GM19397 (cell line): Measurements from ENCODE around the gene TMEM39A.
A peak's percentile ranks its signal among the peaks of the same experiment; 100 is the strongest.

Source experiments
- ATAC-seq: cut with Tn5 transposase; IDR thresholded peaks from one replicate; pipeline ENCODE4 v1.9.1; 2021; ENCODE audit warnings: mild to moderate bottlenecking, moderate library complexity; ENCODE audit not compliant: unreplicated experiment

The TMEM39A gene

GRCh38 chr3:119401503-119402440 is 61.6 kb downstream of the TMEM39A start:
- ATAC-seq = peak; percentile 52

GRCh38 chr3:119401069-119401468 is 62.3 kb downstream of the TMEM39A start:
- peak; percentile 40 for ATAC-seq

DNA sequence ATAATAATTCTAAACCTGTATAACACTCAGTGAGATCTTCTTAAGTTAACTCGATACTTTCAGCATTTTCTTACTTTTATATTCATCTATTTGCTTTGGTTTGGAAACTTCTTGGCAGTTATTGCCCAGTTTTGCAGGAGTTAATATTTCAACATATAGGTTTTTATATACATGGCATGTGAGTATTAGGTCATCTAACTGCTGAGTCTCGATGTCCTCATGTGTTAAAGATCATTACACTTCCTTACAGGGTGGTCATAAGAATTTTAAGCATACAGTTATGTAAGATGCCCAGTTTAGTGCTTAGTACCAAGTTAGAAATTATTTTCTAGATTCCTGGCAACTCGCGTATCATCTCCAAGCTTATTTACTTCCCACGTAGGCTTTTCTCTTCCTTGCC is 62.9 kb downstream of the TMEM39A start:
- ATAC-seq = no peak

DNA sequence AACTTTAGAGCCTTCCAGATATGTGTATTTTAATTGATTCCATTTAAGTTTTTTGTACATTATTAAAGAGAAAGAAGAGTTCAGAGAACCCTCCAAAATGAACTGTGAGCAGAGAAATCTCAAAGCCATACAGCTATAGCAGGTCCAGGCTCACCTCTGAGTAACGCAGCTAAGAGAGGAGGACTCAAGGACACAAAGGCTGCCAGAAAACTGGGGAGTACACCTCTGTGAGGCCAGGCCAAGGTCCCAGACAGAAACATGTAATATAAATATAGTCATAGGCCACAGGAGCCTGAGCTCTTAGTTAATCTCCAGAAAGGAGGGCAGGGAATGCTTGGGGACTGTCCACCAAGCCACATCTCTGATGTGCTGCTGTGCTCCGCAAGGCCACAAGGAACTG is 66.5 kb downstream of the TMEM39A start:
- no peak for ATAC-seq

- no peak for ATAC-seq
These were observed 67.5 kb downstream of the TMEM39A start for GRCh38 chr3:119395923-119396358.

DNA sequence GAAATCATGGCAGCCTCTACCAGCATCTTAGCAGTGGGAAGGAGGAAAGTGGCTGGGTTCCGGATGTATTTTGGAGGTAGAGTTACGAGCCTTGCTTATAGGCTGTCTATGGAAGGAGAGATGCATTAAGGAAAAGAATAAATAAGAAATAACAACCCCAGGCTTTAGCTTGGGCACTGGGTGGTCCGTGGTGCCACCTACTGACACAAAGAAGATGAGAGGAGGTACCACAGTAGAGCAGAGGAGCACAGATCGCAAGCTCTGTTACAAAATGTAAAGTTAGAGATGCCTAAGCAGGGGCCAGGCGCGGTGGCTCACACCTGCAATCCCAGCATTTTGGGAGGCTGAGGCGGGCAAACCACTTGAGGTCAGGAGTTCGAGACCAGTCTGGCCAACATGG is 74.8 kb downstream of the TMEM39A start:
- ATAC-seq = no peak

- no peak for ATAC-seq
These were observed 81.3 kb downstream of the TMEM39A start for GRCh38 chr3:119382134-119382533.

- ATAC-seq = no peak
These were observed 82.7 kb downstream of the TMEM39A start for GRCh38 chr3:119380697-119381096.
